HG03342 (cell line): ENCODE measurements around the gene PAF1.
"Not testable (repeated sequence)": the region's sequence is repeated elsewhere in the genome, so short reads cannot be mapped to it uniquely, and the experiment has no call there.

Experiments
- ATAC-seq: cut with Tn5 transposase; IDR thresholded peaks from one replicate; pipeline ENCODE4 v1.9.1; 2021; ENCODE audit warnings: mild to moderate bottlenecking, moderate library complexity; ENCODE audit not compliant: unreplicated experiment

Gene PAF1

GRCh38 chr19:39384839-39385568, 5.9 kb downstream of the PAF1 start:
- no peak for ATAC-seq

DNA sequence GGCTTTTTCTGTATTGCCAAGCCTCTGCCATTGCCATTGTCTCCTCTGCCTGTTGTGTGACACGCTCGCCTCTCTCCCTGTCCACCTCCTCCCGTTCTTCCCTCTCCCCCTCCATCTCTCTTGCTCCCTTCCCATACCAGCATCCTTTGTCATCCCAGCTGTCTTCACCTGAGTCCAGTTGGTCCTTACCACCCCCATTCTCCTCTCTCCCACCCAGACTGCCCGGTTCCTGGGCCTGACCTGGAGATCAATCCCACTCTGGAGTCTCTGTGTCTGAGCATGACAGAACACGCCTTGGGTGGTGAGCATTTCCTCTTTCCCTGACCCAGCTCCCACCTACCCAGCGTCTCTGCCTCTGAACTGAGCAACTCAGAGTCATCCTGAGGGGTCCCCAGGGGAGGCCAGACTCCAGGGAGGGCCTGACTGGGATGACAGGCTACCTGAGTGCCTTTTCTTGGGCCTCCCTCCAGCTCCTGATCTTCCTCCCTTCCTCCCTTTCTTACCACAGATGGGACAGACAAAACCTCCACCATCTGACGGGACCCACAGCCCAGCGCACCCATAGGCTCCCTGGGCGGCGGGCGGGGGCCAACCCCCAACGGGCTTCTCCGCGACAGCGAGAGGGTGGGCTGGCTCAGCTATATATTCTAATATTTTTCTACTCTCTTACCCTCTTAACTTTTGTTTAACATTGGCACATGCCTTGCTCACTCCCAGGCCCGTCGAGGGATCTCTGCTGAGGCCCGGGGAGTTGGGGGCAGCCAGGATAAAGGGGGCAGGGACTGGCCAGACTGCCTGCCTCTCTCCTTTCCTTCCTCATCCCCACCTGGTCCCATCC, 7.7 kb downstream of the PAF1 start:
- no peak for ATAC-seq

- ATAC-seq = no peak
Observed at GRCh38 chr19:39381910-39382611, 8.8 kb downstream of the PAF1 start.

GRCh38 chr19:39380521-39381502, 10.1 kb downstream of the PAF1 start:
- no peak for ATAC-seq

- no peak for ATAC-seq
Observed at GRCh38 chr19:39379865-39380396, 11.0 kb downstream of the PAF1 start.

DNA sequence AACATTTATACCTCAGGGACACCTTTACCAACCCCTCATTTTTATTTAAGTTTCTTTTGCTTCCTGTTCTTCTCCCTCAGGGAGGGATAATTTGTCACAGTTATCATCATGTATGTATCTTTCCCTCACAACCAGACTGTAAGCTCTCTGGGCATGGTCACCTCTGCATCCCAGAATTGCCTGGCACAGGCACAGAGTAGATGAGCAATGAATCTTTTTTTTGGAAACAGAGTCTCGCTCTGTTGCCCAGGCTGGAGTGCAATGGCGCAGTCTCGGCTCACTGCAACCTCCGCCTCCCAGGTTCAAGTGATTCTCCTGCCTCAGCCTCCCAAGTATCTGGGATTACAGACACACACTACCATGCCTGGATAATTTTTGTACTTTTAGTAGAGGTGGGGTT, 11.5 kb downstream of the PAF1 start:
- not testable (repeated sequence) for ATAC-seq

- ATAC-seq = no peak
Observed at GRCh38 chr19:39377373-39378362, 13.2 kb downstream of the PAF1 start.

GRCh38 chr19:39375929-39376328, 15.0 kb downstream of the PAF1 start:
- no peak for ATAC-seq

DNA sequence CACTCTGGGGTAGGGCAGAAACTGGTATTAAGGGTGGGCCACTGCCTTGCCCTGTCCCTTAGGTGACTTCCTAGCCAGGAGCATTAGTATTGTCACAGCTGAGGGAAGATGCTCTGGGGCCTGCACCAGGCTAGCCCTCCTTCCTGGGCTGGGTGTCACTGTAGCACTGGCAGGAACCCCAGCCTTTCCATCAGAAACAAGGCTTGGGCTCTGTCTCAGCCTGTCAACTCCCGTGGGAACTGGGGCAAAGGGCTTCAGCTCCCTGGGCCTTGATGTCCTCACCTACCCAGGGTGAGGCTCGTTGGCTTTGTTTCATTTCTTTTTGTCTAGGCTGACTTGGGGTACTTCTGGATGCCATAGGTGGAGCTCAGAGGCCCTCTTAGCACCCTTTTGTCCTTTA, 18.0 kb downstream of the PAF1 start:
- no peak for ATAC-seq

DNA sequence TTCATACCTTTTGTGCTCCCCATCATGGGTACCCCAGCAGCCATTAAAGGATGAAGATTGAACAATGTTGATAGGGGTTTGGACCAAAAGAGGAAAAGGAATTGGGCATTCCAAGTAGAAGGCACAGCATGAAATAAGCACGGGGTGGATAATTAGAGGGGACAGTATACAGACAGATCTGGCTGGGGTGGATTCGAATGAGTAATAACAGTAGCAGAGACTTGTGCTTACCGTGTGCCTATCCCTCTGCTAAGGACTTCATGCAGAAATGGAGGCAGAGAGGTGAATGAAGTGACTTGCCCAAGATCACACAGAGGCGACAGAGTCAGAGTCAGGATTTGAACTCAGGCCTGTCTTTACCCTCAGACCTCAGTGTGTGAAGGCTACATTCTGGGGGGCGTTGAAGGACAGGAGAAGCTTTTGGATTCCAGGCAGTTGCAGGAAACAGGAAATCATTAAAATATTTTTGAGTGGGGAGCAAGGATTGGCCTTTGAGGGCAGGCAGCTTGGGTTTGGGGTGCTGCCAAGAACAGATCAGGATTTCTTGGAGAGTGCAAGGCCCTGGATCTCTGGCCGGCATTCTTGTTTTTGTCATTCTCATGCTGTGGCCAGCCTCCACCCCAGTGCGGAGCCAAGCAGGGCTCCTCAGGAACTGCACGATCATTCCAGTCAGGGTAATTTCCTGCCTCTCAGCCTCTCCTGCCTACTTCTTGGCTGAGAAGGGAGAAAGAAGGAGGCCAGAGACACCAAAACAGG, 18.7 kb downstream of the PAF1 start:
- no peak for ATAC-seq

- ATAC-seq = no peak
Observed at GRCh38 chr19:39370735-39371134, 20.2 kb downstream of the PAF1 start.

- ATAC-seq = no peak
Observed at GRCh38 chr19:39369200-39369599, 21.7 kb downstream of the PAF1 start.

DNA sequence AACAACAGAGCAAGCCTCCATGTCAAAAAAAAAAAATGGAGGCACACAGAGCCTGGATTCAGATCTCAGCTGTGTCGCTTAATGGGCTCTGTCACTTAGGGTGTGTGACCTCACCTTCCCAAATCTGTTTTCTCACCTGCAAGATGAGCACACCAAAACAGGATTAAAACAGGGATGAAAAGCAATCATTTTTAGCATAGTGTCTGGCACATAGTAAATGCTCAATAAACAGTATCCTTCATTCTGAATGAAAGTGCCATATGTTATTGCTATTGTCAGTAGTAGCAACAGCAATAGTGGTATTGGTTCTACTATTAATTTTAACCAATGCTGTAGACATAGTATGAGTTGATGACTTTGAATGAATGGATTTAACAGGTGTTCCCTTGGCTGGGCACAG, 25.4 kb downstream of the PAF1 start:
- no peak for ATAC-seq

DNA sequence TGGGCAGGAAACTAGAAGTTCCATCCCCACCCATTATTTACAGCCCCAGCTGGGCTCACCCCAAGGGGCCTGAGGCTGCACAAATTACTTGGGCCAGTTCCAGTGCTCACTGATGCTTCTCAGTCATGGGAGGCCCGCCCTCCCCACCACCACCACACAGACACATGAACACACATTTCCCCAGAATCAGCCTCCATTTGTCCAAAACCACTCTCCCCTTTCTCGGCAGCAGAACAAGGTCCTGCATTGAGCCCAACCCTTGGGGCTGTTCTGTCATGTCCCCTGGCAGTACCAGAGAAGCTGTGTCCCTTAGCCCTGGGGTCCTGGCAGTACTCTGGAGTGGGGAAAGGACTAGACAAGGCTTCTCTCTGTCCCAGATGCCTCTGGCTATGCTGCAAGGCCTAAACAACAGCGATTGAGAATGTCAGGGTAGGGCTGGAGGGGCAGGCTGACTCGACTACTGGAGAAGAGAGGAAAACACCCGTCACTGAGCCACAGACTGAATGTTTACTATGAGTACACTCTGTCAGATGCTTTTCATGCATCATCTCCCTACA, 26.9 kb downstream of the PAF1 start:
- ATAC-seq = no peak

DNA sequence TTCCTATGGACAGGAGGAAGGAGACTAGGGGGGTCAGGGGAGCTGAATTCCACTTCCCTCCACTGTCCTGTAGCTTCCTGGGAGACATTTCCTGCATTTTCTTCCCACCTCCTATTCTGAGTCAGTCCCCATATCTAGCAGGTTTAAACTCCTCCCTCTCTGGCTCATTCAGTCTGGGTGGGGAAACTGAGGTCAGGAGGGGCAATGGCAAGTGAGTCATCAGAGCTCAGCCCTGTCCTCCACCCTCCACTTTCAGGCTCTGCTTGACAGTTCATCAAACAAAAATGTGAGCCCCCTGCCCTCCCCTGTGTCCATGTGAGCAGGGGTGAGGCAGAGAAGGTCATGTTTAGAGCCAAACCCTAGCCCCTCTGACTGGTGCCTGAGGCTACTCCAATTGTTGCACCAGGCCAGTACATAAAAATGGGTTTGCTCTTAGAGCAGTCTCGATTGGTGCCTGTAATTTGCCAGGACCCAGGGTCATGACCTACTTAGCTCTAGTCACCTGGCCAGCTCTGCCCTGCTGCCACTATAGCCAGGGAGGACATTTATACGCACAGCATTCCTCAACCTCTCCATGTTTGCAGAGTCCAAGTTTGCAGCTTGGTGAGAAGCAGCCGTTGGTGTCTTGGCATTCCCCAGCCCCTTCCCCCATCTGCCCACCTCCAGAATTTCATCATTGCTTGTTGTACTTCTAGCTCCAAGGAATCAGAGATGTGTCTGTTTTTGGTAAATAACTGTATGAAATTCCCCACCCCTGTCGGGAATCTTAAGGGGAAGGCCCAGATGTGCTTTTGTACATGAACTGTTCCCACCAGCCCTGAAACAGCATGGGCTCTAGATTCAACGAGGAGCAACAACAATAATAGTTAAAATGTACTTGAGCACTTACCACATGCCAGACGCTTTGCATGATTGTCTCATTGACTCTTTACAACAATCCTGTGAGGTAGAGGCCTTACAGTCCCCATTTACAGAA, 27.9 kb downstream of the PAF1 start:
- ATAC-seq = no peak

GRCh38 chr19:39360599-39360998, 30.3 kb downstream of the PAF1 start:
- no peak for ATAC-seq

DNA sequence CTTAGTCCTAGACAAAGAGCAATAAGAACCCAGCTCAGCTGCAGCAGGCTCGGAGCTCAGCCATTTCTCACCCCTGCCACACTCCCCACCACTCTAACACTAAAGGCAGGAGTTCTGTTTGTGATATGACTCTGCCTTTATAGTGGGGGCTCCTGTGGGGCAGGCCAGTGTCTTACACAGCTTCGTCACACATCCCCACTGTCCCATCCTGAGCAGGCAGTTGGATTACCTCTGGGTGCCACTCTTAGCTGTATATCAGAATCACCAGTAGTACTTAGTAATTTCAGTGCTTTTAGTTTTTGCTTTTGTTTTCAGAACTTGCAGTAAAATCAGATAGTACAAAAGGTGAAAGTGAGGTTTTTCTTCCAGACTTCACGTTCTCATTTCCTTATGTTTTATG, 31.9 kb downstream of the PAF1 start:
- ATAC-seq = no peak
